Activated naive CD8-positive, alpha-beta T cell treated with anti-CD3 and anti-CD28 coated beads, Interleukin-2, amount 10 ng/mL, durations not matched to agents 7 days and 5 days (primary cell): Measurements from ENCODE around the gene IMMP1L. TPM values are rescaled to one million over a fixed set of nuclear protein-coding genes. Genes with fewer than 3 reads are reported as not detected.

Source experiments
- ATAC-seq: fragments of 150-1000 bp; cut with Tn5 transposase; one replicate; pipeline ENCODE4 v1.10.0; 2021; ENCODE audit warnings: low read depth, moderate library complexity
- POLR2A ChIA-PET: fragments of 350-600 bp; sonication (Branson Sonifier 250); formaldehyde crosslinking; loops from one replicate; lab custom pipeline; 2021; ENCODE audit warnings: antibody characterized with exemption; lab: Charles Lee
- DNase-seq: peaks from one replicate; pipeline ENCODE4 v3.0.0; 2021
- H3K27ac Mint-ChIP-seq: one replicate; pipeline ENCODE4 v1.8.0; 2022; ENCODE audit warnings: mild to moderate bottlenecking, mixed read lengths
- H3K27me3 Mint-ChIP-seq: one replicate; pipeline ENCODE4 v1.8.0; 2022; ENCODE audit warnings: mild to moderate bottlenecking, moderate library complexity, mixed read lengths
- H3K36me3 Mint-ChIP-seq: one replicate; pipeline ENCODE4 v1.8.0; 2021; ENCODE audit warnings: mild to moderate bottlenecking, mixed read lengths
- H3K4me1 Mint-ChIP-seq: one replicate; pipeline ENCODE4 v1.8.0; 2021; ENCODE audit warnings: mixed read lengths
- H3K4me3 Mint-ChIP-seq: one replicate; pipeline ENCODE4 v1.8.0; 2022; ENCODE audit warnings: mild to moderate bottlenecking, moderate library complexity, mixed read lengths
- H3K9me3 Mint-ChIP-seq: one replicate; pipeline ENCODE4 v1.8.0; 2021; ENCODE audit warnings: mixed read lengths
- total RNA-seq, 2 experiments: library from RNA; stranded (reverse); gene quantifications; one replicate each; pipeline ENCODE4 v1.2.3, GENCODE V29; 2021

Gene IMMP1L
- total RNA-seq, 2 experiments from 2014 or later, result 16.5 to 16.7 TPM

DNA sequence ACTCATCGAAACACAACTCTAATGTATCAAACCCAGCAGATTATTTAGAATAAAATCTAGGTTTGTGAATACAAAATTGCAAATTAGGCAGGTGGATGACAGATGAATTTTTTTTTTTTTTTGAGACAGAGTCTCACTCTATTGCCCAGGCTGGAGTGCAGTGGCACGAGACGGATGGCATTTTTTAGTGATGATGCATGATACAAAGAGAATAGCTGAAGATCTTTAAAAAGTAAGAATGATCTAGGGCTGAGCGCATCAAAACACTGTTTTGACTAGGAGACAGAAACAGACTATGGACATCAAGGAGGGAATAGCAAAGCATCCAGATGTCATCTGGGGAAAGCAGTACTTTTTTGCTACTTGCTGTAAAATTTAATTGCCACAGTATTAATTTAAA lies 63.8 kb downstream of the IMMP1L start:
- Mint-ChIP-seq H3K27me3 (no peaks in the 10 kb centered on the region), H3K4me1 (no peaks in the 10 kb centered on the region), H3K9me3 (peaks cover 1% of the 10 kb centered on the region), H3K4me3 (no peak overlapping the region), H3K27ac (no peak overlapping the region), H3K36me3 (peaks cover 29% of the 10 kb centered on the region)
- DNase-seq (no peak), ATAC-seq (no peak)
- POLR2A ChIA-PET, result no interaction called here

DNA sequence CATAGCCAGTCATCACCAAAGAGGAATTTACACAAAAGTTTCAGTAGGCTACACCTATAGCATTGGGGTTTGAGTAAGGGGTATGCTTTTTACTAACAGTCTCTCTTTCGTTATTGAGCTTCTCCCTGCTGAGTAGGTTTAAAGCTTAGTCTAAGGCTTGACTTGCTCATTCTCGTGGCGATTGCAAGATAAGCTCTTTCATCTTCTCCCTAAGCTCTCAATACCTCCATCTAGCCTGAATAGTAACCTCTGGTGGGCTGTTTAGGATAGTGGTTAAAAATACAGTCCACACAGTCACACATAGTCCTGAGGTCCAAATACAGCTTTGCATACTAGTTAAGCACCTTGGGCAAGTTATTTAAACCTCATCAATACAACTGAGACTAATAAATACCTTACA lies 65.6 kb downstream of the IMMP1L start:
- peaks cover 1% of the 10 kb centered on the region for H3K9me3 Mint-ChIP-seq
- DNase-seq (no peak), ATAC-seq (no peak)
- H3K4me1 Mint-ChIP-seq, result no peaks in the 10 kb centered on the region
- H3K27ac Mint-ChIP-seq, result no peak overlapping the region
- no peaks in the 10 kb centered on the region for H3K27me3 Mint-ChIP-seq
- peaks cover 26% of the 10 kb centered on the region for H3K36me3 Mint-ChIP-seq
- H3K4me3 Mint-ChIP-seq, result no peak overlapping the region
- POLR2A ChIA-PET, result no interaction called here

DNA sequence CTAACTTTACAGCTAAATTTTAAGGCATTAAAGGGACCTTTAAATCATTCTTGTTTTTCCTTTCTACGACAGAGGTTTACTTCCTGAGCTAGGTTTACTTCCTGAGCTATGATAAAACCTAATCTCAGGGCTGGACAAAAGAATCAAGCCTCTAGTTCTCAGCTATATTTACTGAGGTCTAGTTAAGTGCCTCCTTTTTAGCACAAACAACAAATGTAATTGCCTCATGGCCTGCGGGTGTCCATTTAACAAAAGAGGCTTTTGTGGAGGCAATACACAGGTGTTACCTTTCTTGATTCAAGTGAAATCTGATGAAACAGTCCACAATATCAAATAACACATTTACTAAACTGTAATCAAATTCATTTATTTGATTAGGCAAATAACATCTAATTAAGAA lies 67.3 kb downstream of the IMMP1L start:
- Mint-ChIP-seq H3K4me3 (no peak overlapping the region), H3K9me3 (no peaks in the 10 kb centered on the region), H3K27me3 (no peaks in the 10 kb centered on the region), H3K27ac (no peak overlapping the region), H3K36me3 (peaks cover 16% of the 10 kb centered on the region), H3K4me1 (peaks cover 4% of the 10 kb centered on the region)
- ATAC-seq, result no peak
- POLR2A ChIA-PET, result no interaction called here
- DNase-seq, result no peak

DNA sequence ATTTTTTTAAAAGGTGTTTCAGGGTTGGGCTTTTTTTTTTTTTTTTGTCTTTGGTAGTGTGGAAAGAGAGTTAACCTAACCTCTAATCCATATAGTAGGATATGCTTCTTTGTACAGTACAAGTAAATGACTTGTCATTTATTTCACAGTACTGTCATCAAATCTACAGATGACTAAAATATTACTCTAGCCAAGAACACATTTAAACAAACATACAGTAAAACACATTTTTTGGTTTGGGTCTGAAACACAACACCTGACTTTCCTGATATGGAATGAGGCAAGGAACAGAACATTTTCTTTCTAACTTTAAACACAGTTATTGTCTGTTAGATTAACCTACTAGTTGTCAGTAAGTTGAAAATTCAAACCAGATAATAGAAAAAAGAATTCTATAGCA lies 68.1 kb downstream of the IMMP1L start:
- DNase-seq (no peak), ATAC-seq (no peak)
- POLR2A ChIA-PET, result no interaction called here
- no peaks in the 10 kb centered on the region for H3K9me3 Mint-ChIP-seq
- H3K4me1 Mint-ChIP-seq, result peaks cover 4% of the 10 kb centered on the region
- no peak overlapping the region for H3K27ac Mint-ChIP-seq
- peaks cover 10% of the 10 kb centered on the region for H3K36me3 Mint-ChIP-seq
- H3K4me3 Mint-ChIP-seq, result no peak overlapping the region
- no peaks in the 10 kb centered on the region for H3K27me3 Mint-ChIP-seq

- H3K36me3 Mint-ChIP-seq, result peaks cover 2% of the 10 kb centered on the region
- H3K9me3 Mint-ChIP-seq, result no peaks in the 10 kb centered on the region
- no peak for DNase-seq
- no peak overlapping the region for H3K27ac Mint-ChIP-seq
- POLR2A ChIA-PET, result no interaction called here
- no peak overlapping the region for H3K4me3 Mint-ChIP-seq
- ATAC-seq, result no peak
- H3K4me1 Mint-ChIP-seq, result peaks cover 4% of the 10 kb centered on the region
- no peaks in the 10 kb centered on the region for H3K27me3 Mint-ChIP-seq
These were observed 71.5 kb downstream of the IMMP1L start for GRCh38 chr11:31437742-31438435.

- no peaks in the 10 kb centered on the region for H3K27me3 Mint-ChIP-seq
- ATAC-seq (no peak), DNase-seq (no peak)
- H3K4me1 Mint-ChIP-seq, result peaks cover 4% of the 10 kb centered on the region
- POLR2A ChIA-PET, result no interaction called here
- H3K36me3 Mint-ChIP-seq, result peaks cover 15% of the 10 kb centered on the region
- H3K27ac Mint-ChIP-seq, result no peak overlapping the region
- no peaks in the 10 kb centered on the region for H3K9me3 Mint-ChIP-seq
- H3K4me3 Mint-ChIP-seq, result no peak overlapping the region
These were observed 75.6 kb downstream of the IMMP1L start for GRCh38 chr11:31433851-31434250.

- Mint-ChIP-seq H3K4me3 (no peak overlapping the region), H3K4me1 (no peaks in the 10 kb centered on the region), H3K36me3 (peaks cover 7% of the 10 kb centered on the region), H3K27me3 (no peaks in the 10 kb centered on the region), H3K9me3 (no peaks in the 10 kb centered on the region), H3K27ac (no peak overlapping the region)
- POLR2A ChIA-PET, result no interaction called here
- ATAC-seq (no peak), DNase-seq (no peak)
These were observed 84.8 kb downstream of the IMMP1L start for GRCh38 chr11:31424652-31425051.

- H3K27me3 Mint-ChIP-seq, result no peaks in the 10 kb centered on the region
- H3K4me3 Mint-ChIP-seq, result no peak overlapping the region
- H3K9me3 Mint-ChIP-seq, result no peaks in the 10 kb centered on the region
- POLR2A ChIA-PET, result no interaction called here
- no peak for DNase-seq
- no peaks in the 10 kb centered on the region for H3K4me1 Mint-ChIP-seq
- no peak overlapping the region for H3K27ac Mint-ChIP-seq
- no peak for ATAC-seq
- H3K36me3 Mint-ChIP-seq, result peaks cover 6% of the 10 kb centered on the region
These were observed 86.7 kb downstream of the IMMP1L start for GRCh38 chr11:31422703-31423102.

- no peak for DNase-seq
- ATAC-seq, result no peak
- H3K27me3 Mint-ChIP-seq, result no peaks in the 10 kb centered on the region
- H3K27ac Mint-ChIP-seq, result no peak overlapping the region
- H3K4me1 Mint-ChIP-seq, result no peaks in the 10 kb centered on the region
- POLR2A ChIA-PET, result interaction anchor here (0.6 kb wide), 1 partner anchor 87 kb away, joined by 3 read pairs; no protein-coding TSS in a partner anchor
- no peak overlapping the region for H3K4me3 Mint-ChIP-seq
- peaks cover 5% of the 10 kb centered on the region for H3K36me3 Mint-ChIP-seq
- H3K9me3 Mint-ChIP-seq, result no peaks in the 10 kb centered on the region
These were observed 87.6 kb downstream of the IMMP1L start for GRCh38 chr11:31421820-31422219.

DNA sequence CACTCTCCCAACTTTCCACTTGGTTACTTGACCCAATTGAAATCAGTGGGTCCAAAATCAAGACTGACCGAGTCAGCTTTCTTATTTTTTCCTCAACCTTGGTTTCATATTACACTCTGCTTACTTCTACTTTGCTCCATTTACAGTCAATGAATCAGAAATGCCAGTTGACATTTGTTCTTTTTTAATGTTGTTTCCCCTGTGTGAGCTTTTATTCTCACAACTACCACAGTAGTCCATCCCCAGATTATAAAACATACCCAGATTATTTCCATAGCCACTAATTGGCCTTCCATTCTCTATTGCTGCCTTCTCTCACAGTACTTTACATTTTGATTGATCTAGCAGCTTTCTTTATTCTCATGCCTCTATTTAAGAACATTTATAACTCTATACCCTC lies 89.8 kb downstream of the IMMP1L start:
- POLR2A ChIA-PET, result no interaction called here
- no peaks in the 10 kb centered on the region for H3K9me3 Mint-ChIP-seq
- ATAC-seq, result no peak
- H3K27ac Mint-ChIP-seq, result no peak overlapping the region
- peaks cover 7% of the 10 kb centered on the region for H3K36me3 Mint-ChIP-seq
- no peak for DNase-seq
- H3K4me1 Mint-ChIP-seq, result no peaks in the 10 kb centered on the region
- H3K27me3 Mint-ChIP-seq, result no peaks in the 10 kb centered on the region
- H3K4me3 Mint-ChIP-seq, result no peak overlapping the region

GRCh38 chr11:31419138-31419537 lies 90.3 kb downstream of the IMMP1L start:
- POLR2A ChIA-PET, result no interaction called here
- ATAC-seq (no peak), DNase-seq (no peak)
- Mint-ChIP-seq H3K27ac (no peak overlapping the region), H3K9me3 (no peaks in the 10 kb centered on the region), H3K4me3 (no peak overlapping the region), H3K27me3 (no peaks in the 10 kb centered on the region), H3K4me1 (no peaks in the 10 kb centered on the region), H3K36me3 (peaks cover 9% of the 10 kb centered on the region)

DNA sequence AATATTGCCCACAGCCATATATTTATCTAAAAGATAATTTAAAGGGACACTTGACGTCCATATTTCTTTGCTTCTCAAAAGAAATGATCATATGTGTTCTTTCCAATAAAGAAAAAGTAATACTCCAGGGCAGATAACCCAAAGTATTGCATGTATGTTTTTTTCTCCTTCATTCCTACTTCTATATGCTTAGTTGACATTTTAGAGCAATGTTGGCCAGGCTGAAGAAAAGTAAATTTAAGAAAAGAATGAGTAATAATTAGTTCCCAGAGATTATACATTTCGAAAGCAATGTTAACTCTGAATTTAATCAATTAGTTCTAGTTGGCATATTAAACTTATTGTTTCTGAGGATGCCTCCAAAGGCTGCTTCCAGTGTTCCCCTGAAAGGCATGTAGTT lies 91.6 kb downstream of the IMMP1L start:
- Mint-ChIP-seq H3K36me3 (peaks cover 9% of the 10 kb centered on the region), H3K9me3 (no peaks in the 10 kb centered on the region), H3K4me3 (no peak overlapping the region), H3K27me3 (no peaks in the 10 kb centered on the region), H3K27ac (no peak overlapping the region), H3K4me1 (no peaks in the 10 kb centered on the region)
- POLR2A ChIA-PET, result no interaction called here
- ATAC-seq (no peak), DNase-seq (no peak)

- DNase-seq (no peak), ATAC-seq (no peak)
- no peak overlapping the region for H3K27ac Mint-ChIP-seq
- H3K27me3 Mint-ChIP-seq, result no peaks in the 10 kb centered on the region
- POLR2A ChIA-PET, result no interaction called here
- H3K4me1 Mint-ChIP-seq, result no peaks in the 10 kb centered on the region
- H3K4me3 Mint-ChIP-seq, result no peak overlapping the region
- peaks cover 9% of the 10 kb centered on the region for H3K36me3 Mint-ChIP-seq
- no peaks in the 10 kb centered on the region for H3K9me3 Mint-ChIP-seq
These were observed 92.1 kb downstream of the IMMP1L start for GRCh38 chr11:31417357-31417756.

GRCh38 chr11:31415435-31415834 lies 94.0 kb downstream of the IMMP1L start:
- no peaks in the 10 kb centered on the region for H3K27me3 Mint-ChIP-seq
- H3K9me3 Mint-ChIP-seq, result no peaks in the 10 kb centered on the region
- no peak overlapping the region for H3K4me3 Mint-ChIP-seq
- POLR2A ChIA-PET, result no interaction called here
- peaks cover 14% of the 10 kb centered on the region for H3K36me3 Mint-ChIP-seq
- ATAC-seq (no peak), DNase-seq (no peak)
- no peak overlapping the region for H3K27ac Mint-ChIP-seq
- no peaks in the 10 kb centered on the region for H3K4me1 Mint-ChIP-seq
